Measurements from ENCODE around the gene AGAP2. TPM values are rescaled to one million over a fixed set of nuclear protein-coding genes. Genes with fewer than 3 reads are reported as not detected.
"Not testable (repeated sequence)": the region's sequence is repeated elsewhere in the genome, so short reads cannot be mapped to it uniquely, and the experiment has no call there.

Gene AGAP2
- total RNA-seq, 6 experiments from 2014 or later = 0.14 to 0.18 (median 0.14) TPM

DNA sequence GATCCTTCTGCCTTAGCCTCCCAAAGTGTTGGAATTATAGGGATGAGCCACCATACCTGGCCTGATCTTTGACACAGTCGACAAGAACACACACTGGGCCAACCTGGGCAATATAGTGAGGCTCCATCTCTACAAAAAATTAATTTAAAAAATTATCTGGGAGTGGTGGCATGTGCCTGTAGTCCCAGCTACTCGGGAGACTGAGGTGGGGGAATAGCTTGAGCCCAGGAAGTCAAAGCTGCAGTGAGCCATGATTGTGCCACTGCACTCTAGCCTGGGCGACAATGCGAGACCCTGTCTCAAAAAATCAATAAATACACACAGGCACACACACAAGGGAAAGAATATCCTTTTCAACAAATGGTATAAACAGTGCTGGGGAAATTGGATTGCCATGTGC lies 50.7 kb downstream of the AGAP2 start:
- DNase-seq = no peak
- Mint-ChIP-seq H3K36me3 (ENCODE audit: low read depth) (peaks cover 4% of the 10 kb centered on the region; the same call in 1 of the 2 replicates), H3K9me3 (no peaks in the 10 kb centered on the region), H3K4me1 (ENCODE audit: low read depth) (no peaks in the 10 kb centered on the region), H3K4me3 (no peak overlapping the region), H3K27ac (no peak overlapping the region), H3K27me3 (ENCODE audit: insufficient read depth) (peaks cover 8% of the 10 kb centered on the region)
- no peak for TF ChIP-seq CTCF (IDR thresholded peaks at IDR 0.05)

- Mint-ChIP-seq H3K27me3 (ENCODE audit: insufficient read depth) (peaks cover 8% of the 10 kb centered on the region; the same call in 1 of the 2 replicates), H3K27ac (no peak overlapping the region), H3K36me3 (ENCODE audit: low read depth) (no peaks in the 10 kb centered on the region), H3K9me3 (no peaks in the 10 kb centered on the region; the same call in 1 of the 2 replicates), H3K4me3 (no peak overlapping the region), H3K4me1 (ENCODE audit: low read depth) (peaks cover 10% of the 10 kb centered on the region; the same call in 1 of the 2 replicates)
- no peak for DNase-seq
- TF ChIP-seq CTCF (IDR thresholded peaks at IDR 0.05) = no peak
Measured at GRCh38 chr12:57679697-57680096, 58.8 kb downstream of the AGAP2 start.

DNA sequence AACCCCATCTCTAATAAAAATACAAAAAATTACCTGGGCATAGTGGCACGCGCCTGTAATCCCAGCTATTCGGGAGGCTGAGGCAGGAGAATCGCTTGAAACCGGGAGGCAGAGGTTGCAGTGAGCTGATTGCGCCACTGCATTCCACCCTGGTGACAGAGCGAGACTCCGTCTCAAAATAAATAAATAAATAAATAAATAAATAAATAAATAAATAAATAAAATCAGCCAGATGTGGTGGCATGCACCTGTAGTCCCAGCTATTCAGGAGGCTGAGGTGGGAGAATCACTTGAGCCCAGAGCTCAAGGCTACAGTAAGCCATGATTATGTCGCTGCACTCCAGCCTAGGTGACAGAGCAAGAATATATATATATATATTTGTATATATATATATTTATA lies 60.6 kb downstream of the AGAP2 start:
- H3K9me3 Mint-ChIP-seq = not testable (repeated sequence)

GRCh38 chr12:57674691-57675090 lies 63.9 kb downstream of the AGAP2 start:
- no peak for DNase-seq
- no peaks in the 10 kb centered on the region for H3K36me3 Mint-ChIP-seq (ENCODE audit: low read depth)
- no peaks in the 10 kb centered on the region for H3K9me3 Mint-ChIP-seq
- H3K27me3 Mint-ChIP-seq (ENCODE audit: insufficient read depth) = peaks cover 27% of the 10 kb centered on the region
- no peak overlapping the region for H3K4me3 Mint-ChIP-seq
- no peak overlapping the region for H3K27ac Mint-ChIP-seq
- TF ChIP-seq CTCF (IDR thresholded peaks at IDR 0.05) = no peak
- H3K4me1 Mint-ChIP-seq (ENCODE audit: low read depth) = no peaks in the 10 kb centered on the region

More for the DNA sequence above, 60.6 kb downstream of the AGAP2 start:
- not testable (repeated sequence) for H3K36me3 Mint-ChIP-seq (ENCODE audit: low read depth); H3K27ac Mint-ChIP-seq; H3K4me3 Mint-ChIP-seq; H3K4me1 Mint-ChIP-seq (ENCODE audit: low read depth); DNase-seq
- H3K27me3 Mint-ChIP-seq (ENCODE audit: insufficient read depth) = peaks cover 17% of the 10 kb centered on the region

Small RNA genes within 50 kb of the gene (microRNA-seq; reads per million reads assigned to microRNA genes)
- gene MIR6759 = 2.3 reads per million

Other genes starting within 250 kb of the AGAP2 start
- gene DDIT3, start 218.2 kb downstream of the AGAP2 start, total RNA-seq (2021; fragmentation: NEBNext Ultra II Directional; extraction: Animal tissue kit (Norgen Biotek cat#: 25700)) = 10 to 100 TPM in 4 of 6 experiments, 1 to 10 TPM in 2; 9.4 to 10.8 (median 10.2) TPM
- 10 to 100 TPM; 40.7 to 43.6 (median 42.1) TPM for gene MBD6, start 215.9 kb downstream of the AGAP2 start, total RNA-seq (2021; fragmentation: NEBNext Ultra II Directional; extraction: Animal tissue kit (Norgen Biotek cat#: 25700))
- 100 to 1,000 TPM; 110 to 123 (median 116) TPM for gene DCTN2, start 191.6 kb downstream of the AGAP2 start, total RNA-seq (2021; fragmentation: NEBNext Ultra II Directional; extraction: Animal tissue kit (Norgen Biotek cat#: 25700))
- 1 to 10 TPM; 1.0 to 1.8 (median 1.2) TPM for gene KIF5A, start 188.7 kb downstream of the AGAP2 start, total RNA-seq (2021; fragmentation: NEBNext Ultra II Directional; extraction: Animal tissue kit (Norgen Biotek cat#: 25700))
- gene PIP4K2C, start 147.6 kb downstream of the AGAP2 start, total RNA-seq (2021; fragmentation: NEBNext Ultra II Directional; extraction: Animal tissue kit (Norgen Biotek cat#: 25700)) = 10 to 100 TPM; 21.1 to 33.1 (median 24.3) TPM
- gene DTX3, start 133.9 kb downstream of the AGAP2 start, total RNA-seq (2021; fragmentation: NEBNext Ultra II Directional; extraction: Animal tissue kit (Norgen Biotek cat#: 25700)) = 10 to 100 TPM; 17.7 to 21.0 (median 19.2) TPM
- 10 to 100 TPM; 10.2 to 21.9 (median 11.9) TPM for gene ARHGEF25, start 127.3 kb downstream of the AGAP2 start, total RNA-seq (2021; fragmentation: NEBNext Ultra II Directional; extraction: Animal tissue kit (Norgen Biotek cat#: 25700))
- 1 to 10 TPM; 1.4 to 3.1 (median 2.3) TPM for gene B4GALNT1, start 105.5 kb downstream of the AGAP2 start, total RNA-seq (2021; fragmentation: NEBNext Ultra II Directional; extraction: Animal tissue kit (Norgen Biotek cat#: 25700))
- 100 to 1,000 TPM; 150 to 158 (median 156) TPM for gene OS9, start 44.6 kb downstream of the AGAP2 start, total RNA-seq (2021; fragmentation: NEBNext Ultra II Directional; extraction: Animal tissue kit (Norgen Biotek cat#: 25700))
- 10 to 100 TPM; 20.3 to 32.3 (median 24.3) TPM for gene TSPAN31, start 6.3 kb upstream of the AGAP2 start, total RNA-seq (2021; fragmentation: NEBNext Ultra II Directional; extraction: Animal tissue kit (Norgen Biotek cat#: 25700))
- gene CDK4, start 13.6 kb upstream of the AGAP2 start, total RNA-seq (2021; fragmentation: NEBNext Ultra II Directional; extraction: Animal tissue kit (Norgen Biotek cat#: 25700)) = 100 to 1,000 TPM; 112 to 140 (median 116) TPM
- 1 to 10 TPM in 4 of 6 experiments, under 1 TPM in 2; 0.94 to 3.2 (median 1.2) TPM for gene MARCHF9, start 16.4 kb upstream of the AGAP2 start, total RNA-seq (2021; fragmentation: NEBNext Ultra II Directional; extraction: Animal tissue kit (Norgen Biotek cat#: 25700))
- gene CYP27B1, start 28.3 kb upstream of the AGAP2 start, total RNA-seq (2021; fragmentation: NEBNext Ultra II Directional; extraction: Animal tissue kit (Norgen Biotek cat#: 25700)) = 1 to 10 TPM in 3 of 6 experiments, under 1 TPM in 3; 0.57 to 1.8 (median 0.96) TPM
- 10 to 100 TPM; 30.0 to 41.8 (median 36.0) TPM for gene METTL1, start 33.4 kb upstream of the AGAP2 start, total RNA-seq (2021; fragmentation: NEBNext Ultra II Directional; extraction: Animal tissue kit (Norgen Biotek cat#: 25700))
- 1 to 10 TPM; 6.3 to 9.0 (median 7.8) TPM for gene EEF1AKMT3, start 33.9 kb upstream of the AGAP2 start, total RNA-seq (2021; fragmentation: NEBNext Ultra II Directional; extraction: Animal tissue kit (Norgen Biotek cat#: 25700))
- gene TSFM, start 44.0 kb upstream of the AGAP2 start, total RNA-seq (2021; fragmentation: NEBNext Ultra II Directional; extraction: Animal tissue kit (Norgen Biotek cat#: 25700)) = 10 to 100 TPM; 28.6 to 36.8 (median 33.7) TPM
- gene AVIL, start 80.0 kb upstream of the AGAP2 start, total RNA-seq (2021; fragmentation: NEBNext Ultra II Directional; extraction: Animal tissue kit (Norgen Biotek cat#: 25700)) = 1 to 10 TPM in 1 of 6 experiments, under 1 TPM in 5; 0.14 to 1.1 (median 0.67) TPM
- 100 to 1,000 TPM in 5 of 6 experiments, 10 to 100 TPM in 1; 99.2 to 128 (median 111) TPM for gene CTDSP2, start 108.0 kb upstream of the AGAP2 start, total RNA-seq (2021; fragmentation: NEBNext Ultra II Directional; extraction: Animal tissue kit (Norgen Biotek cat#: 25700))
- gene ATP23, start 202.8 kb upstream of the AGAP2 start, total RNA-seq (2021; fragmentation: NEBNext Ultra II Directional; extraction: Animal tissue kit (Norgen Biotek cat#: 25700)) = 1 to 10 TPM; 3.1 to 4.0 (median 3.6) TPM

Measured in HFFc6 (cell line).